ENCODE results near the gene POLR1A.

DNA sequence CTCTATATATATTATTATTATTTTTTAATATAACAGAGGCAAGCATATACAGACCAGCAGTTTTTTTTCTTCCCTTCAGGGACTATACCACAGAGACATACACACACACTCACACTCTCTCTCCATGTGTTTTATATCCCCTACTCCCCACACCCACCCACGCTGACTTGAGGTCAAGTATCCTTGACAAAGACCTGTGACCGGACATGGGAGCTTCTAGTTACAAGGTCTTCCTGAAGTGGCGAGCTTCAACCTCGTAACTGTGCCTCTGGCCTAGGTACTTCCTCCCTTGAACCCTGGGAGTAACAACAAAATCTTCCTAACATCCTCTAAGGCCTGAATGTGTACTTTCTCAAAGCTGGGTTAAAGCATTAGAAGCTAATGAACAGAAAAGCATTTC is 52.5 kb downstream of the POLR1A start:
- no peak for TF ChIP-seq POLR2A (IDR thresholded peaks at IDR 0.05)
- TF ChIP-seq, protein P1, sequence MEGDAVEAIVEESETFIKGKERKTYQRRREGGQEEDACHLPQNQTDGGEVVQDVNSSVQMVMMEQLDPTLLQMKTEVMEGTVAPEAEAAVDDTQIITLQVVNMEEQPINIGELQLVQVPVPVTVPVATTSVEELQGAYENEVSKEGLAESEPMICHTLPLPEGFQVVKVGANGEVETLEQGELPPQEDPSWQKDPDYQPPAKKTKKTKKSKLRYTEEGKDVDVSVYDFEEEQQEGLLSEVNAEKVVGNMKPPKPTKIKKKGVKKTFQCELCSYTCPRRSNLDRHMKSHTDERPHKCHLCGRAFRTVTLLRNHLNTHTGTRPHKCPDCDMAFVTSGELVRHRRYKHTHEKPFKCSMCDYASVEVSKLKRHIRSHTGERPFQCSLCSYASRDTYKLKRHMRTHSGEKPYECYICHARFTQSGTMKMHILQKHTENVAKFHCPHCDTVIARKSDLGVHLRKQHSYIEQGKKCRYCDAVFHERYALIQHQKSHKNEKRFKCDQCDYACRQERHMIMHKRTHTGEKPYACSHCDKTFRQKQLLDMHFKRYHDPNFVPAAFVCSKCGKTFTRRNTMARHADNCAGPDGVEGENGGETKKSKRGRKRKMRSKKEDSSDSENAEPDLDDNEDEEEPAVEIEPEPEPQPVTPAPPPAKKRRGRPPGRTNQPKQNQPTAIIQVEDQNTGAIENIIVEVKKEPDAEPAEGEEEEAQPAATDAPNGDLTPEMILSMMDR (IDR thresholded peaks at IDR 0.05) = no peak
- TF ChIP-seq EP300 (IDR thresholded peaks at IDR 0.05) = no peak

Measured in upper lobe of left lung (tissue), 4 donors.